ENCODE measurements around the gene SP6.

The SP6 gene

DNA sequence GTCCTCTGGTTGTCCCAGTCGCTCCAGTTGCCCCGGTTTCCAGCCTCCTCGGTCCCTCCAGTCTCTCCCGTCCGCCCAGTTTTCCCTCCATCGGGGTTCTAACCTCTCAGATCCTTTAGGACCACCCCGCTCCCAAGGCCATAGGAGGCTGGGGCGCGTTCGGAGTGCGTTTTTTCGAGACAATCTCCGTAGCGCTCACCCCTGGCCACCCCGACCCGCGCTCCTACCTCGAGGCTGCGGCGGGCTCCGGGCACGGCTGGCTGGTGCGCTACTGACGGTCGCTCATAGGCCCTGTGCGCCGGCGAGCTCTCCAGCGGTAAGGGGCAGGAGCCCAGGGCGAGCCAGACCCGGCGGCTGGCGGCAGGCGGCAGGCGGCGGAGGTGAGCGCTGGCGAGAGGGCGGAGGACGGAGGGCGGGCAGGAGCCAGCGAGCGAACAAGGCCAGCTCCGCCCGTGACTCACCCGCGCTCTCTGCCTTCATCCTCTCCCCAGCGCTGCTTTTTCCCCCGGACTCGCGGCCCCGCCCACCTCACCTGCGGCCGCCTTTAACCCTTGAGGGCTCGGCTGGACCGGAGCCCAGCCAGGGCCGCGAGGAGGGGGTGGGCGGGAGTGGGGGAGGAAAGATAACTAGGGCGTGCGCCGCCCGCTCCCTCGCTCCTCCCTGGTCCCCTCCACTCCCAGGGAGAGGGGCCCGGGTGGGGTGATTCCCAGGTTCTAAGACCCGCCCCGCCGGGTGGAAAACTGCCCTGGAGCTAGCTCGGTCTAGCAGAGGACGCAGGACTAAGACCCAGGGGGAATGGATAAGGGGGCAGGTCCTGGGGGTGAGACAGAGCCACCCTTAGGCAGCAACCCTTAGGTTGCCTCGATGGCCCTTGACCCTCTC lies at the start of gene SP6:
Gene SP6 (minus strand): TSS at position 472 of the 882 bp plus-strand sequence. CDS start 2,734 bp downstream, outside the sequence.
- peak; percentile 62 for DNase-seq

DNA sequence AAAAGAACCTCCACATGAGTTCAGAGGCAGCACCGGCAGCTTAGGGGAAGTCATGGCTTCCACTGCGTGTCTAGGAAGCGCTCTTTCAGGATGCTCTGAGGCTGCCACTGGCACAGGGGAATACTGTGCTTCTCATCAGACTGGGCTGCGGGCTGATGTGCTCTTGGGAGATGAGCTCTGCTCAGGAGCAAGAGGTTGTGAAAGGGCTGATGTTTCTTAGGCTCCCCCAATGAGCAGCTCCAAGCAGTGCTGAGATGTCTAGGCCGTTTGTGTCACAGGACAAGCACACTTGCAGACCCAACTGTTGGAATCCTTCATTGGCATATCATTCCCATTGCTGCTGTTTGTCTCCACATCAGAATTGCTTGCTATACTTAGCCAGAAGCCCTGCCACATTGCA lies 48.7 kb upstream of the SP6 start:
- DNase-seq, result no peak

DNA sequence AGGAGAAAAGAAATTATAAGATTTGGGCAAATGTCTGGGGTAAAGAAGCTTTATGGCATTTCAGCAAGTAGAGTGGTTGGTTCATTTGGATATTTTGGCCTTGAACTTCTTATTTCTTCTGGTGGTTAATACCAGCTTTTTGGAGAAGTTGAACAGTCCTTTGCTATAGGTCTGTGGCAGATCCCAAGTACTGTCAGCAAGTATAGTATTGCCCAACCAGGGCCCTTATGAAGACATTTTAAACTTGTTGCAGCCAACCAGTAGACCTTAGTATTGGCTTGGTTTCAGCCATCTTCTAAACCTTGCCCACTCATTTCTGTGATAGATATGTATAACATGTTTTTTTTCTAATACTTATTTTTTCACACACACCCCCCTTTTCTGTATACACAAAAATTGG lies 47.3 kb upstream of the SP6 start:
- no peak for DNase-seq

DNA sequence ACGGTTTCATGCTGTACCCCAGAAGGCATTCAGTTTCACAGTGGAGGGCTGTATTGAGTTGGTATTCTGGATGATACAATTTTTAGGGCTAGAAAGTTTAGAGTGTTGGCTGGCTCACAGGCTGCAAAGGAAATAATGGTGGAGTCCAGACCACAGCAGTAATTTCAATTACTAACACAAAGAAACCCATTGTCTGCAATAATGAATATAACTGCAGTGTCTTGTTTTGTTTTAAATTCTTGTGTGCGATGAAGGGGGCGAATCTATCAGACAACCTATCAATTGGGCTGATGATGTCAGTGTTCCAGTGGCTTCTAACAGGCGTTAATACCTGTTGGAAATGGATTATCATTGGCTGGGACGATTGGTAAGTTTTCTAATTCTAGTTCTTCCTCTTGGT lies 46.6 kb upstream of the SP6 start:
- DNase-seq, result no peak

DNA sequence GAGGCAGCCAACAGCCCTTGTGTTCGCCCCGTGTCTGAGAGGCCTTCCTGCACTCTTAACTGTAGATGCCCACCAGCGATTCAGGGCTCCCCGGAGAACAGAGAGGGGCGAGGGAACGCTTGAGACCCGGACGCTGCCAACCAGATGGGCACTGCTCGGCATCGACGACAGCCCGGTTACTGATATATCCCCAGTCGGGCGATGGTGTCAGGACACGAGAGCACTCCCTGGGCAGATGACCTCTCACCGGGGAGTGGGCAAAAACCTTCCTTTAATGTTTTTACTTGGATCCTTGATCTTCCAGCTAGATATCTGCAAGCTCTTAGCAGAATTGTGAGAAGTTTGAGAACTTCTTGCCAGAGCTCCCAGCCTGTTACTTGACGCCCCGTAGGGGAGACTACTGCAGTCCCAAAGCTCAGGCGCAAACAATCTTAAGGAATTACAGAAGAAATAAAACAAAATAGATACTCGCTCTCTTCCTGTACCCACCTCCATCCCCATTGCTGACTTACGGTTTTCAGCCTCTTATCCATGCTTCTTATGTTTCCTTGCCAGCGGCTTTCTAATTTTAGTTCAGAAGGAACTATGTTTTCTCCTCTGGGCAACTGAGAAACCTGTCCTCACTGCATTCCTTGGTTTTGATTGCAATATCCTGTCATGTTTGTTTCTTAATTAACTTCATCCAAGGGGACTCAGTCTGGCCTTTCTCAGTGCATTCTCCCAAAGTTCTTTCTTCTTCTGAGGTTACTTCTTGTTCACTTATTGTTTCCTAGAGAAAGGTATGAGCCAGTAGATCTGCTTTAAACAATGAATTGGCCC lies 45.9 kb upstream of the SP6 start:
- no peak for DNase-seq

DNA sequence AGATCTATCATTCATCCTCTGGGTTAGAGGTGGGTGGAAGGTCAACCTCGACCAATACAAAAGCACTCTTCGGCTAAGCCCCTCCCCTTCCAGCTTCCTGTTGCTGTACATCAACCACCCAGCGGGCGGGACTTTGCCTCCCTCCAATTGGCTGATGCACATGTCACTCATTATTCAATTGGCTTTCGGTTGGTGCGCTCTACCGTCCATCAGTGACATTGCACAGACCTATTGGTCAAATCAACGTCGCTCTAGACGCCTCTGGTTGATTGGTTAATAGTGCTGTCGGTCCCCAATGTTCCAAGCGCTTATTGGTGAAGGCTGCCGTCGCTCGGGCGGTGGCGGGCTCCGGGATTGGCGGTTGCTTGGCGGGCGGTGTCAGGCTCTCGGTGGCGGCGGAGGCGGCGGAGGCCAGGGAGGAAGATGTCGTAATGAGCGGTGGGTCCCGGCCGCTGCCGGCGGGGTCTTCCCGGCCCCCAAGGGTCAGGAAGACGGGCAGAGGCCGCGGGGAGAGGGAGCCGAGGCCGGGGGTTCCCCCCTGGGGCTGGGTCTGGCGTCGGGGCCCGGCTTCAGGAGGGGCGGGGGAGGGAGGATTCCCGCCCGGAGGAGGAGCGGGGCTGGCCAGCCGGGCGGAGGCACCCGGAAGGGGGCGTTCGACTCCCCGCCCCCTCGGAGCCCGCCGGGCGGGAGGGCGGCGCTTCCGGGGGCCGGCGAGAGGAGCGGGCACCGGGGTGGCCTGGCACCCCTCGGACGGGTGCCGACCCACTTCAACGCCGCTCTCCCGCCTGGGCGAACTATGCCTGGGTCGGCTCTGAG lies 45.1 kb upstream of the SP6 start, which contains the start of gene SP2:
Gene SP2 (plus strand): TSS at position 381 of the 816 bp plus-strand sequence. CDS start 51 bp downstream, at position 432.
- DNase-seq, result peak; percentile 100

DNA sequence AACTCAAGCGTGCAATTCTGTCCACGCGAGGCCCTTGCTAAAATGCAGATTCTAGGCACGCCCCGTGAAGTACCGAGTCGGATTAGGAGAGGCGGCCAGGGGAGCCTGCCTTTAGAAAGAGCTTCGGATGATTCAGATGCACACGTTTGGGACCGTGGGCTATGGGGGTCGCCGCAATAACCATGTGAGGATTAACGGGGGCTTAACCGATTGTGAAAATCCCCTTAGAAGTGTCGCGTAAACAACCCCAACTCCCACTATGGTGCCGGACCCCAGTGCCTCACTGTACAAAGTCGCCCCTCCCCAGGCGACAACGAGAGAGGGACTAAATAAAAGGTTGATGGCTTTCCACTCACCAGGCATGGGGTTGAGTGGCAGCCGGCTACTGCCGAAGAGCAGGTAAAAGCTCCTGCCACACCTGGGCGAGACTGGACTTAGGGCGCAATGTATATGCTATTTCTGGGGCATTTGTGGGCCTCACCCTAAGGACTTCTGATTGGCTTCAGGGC lies 44.4 kb upstream of the SP6 start:
- DNase-seq, result peak; percentile 95

DNA sequence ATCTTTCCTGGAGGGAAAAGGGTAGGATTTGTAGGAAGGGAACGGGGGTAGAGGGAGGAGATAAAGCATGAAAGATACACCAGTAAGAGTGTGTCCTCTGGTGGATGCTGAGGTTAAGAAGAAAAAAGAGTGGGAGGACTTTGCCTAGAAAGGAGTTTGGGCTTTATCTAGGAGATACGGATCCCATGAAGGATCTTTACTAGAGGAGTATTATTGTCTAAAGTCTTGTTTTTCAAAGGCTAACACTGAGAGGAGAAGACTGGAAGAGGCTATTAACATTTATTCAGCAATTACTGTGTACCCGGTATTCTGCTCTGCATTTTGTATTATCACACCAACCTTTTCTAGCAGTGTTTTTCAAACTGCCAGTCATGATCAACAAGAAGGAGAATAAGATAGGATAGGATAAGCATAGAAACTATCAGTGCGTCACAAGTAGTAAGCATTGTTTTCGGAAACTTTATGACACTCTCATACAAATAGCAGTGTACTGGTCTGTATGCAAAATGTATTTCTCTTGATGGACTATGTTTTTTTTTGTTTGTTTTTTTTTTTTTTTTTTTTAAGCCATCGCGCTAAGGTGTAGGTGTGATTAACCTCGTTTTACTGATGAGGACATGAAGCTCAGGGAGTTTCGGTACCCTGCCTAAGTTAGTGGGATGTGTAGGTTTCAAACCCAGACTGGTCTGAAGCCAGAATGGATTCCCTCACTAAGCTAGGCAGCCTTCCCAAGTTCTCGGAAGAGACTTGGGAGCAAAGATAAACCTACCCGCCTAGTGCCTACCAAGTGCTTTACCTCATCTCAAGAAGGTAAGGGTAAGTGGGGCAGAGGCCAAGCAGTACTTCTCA lies 43.8 kb upstream of the SP6 start:
- DNase-seq, result peak; percentile 16

DNA sequence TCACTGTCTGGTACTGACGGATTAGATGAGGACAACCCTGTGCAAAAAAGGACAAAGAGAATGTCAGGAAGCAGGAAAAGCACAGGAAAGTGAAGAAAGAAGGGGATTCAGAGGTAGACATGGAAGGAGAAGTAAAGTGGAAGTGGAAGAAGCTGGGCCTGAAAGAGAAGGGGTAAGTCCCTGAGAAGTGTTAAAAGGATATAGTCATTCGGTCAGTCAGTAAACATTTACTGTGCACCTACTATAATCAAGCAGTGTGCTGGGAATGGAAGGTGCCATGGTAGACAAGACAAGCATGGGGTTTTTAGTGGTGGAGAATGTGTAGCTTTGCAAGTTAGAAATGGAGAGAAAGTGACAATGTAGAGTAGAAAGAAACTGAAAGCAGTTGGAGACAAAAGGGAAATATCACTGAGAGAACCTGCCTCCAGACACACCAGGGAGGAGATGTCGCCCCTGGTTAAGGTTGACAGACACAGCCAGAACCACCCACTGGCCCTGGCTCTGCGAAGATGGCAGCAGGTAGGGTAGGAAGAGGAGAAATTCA lies 40.7 kb upstream of the SP6 start:
- no peak for DNase-seq

DNA sequence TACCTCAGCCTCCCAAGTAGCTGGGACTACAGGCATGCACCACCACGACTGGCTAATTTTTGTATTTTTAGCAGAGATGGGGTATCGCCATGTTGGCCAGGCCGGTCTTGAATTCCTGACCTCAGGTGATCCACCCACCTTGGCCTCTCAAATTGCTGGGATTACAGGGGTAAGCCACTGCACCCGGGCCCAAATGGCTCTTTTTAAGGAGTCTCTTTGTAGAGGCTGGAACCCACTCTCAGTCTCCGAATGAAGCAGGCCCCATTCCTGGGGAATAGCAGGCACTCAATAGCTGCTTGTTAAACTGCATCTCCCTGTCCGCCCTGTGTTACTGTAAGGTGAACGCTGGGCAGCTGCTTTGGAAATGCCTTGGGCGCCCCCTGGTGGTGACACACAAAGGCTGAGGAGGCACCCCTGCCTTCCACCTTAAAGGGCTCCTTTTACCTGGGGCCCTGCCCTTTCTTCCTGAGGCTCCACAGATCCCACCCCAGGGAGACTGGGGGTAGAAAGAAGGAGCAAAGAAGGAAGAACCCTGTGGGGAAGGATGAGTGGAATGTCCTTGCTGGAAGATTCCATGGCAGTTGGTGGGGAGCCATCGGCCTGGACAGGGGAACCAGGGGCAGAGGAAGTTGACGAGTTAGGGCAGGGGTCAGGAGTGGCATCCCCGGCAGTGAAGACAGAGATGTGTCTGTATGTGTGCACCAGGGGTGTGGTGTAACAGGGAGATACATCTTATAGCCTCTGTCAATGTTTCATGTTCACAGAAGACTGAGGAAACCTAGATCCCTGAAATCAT lies 39.0 kb upstream of the SP6 start:
- peak; percentile 92 for DNase-seq

DNA sequence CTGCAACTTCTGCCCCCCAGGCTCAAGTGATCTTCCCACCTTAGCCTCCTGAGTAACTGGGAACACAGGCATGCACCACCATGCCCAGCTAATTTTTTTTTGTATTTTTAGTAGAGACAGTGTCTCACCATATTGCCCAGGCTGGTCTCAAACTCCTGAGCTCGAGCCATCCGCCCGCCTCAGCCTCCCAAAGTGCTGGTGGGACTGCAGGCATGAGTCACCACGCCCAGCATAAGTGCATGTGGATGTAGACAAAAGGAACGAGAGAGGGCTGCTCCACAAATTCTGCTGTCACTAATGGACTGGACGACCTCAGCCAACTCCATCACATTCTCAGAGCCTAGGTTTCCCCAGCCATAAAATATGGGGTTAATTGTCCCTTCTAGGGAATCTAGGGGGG lies 37.3 kb upstream of the SP6 start:
- no peak for DNase-seq

DNA sequence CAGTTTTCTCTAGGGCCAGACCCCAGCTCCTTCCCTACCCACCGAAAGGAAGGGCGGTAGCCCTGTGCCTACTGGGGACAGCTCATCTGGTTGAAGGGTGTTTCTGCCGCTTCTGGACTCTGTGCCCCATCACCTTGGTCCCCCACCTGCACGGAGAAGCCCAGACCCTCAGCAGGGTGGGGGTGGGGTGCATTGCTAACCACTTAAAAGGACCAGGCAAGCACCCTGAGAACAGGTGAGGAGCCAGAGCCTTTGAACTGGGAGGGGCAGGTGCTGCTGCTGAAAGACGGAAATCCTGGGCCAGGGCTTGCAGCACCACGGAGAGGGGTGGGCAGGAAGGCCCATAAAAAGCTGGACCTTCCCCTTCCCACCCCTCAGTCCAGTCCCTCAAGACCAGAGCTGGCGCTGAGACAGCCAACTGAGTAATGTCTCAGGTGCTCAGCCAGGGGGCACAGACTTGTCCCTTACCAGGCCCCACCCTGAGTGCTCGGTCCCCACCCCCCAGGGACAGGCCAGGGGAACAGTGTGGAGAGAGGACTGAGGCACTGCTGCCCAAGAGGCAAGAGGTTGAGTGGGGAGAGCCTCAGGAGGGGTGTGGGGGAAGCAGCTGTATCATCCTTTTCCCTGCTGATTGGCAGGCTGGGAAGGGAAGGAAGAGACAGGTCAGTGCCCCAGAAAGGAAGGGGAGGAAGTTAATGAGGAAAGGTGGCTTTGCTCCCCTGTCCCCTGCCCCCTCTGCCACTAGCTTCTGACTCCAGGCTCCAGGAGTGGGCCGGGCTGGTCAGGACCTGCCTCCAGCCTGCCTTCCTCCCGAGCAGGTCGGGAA lies 34.2 kb upstream of the SP6 start:
- no peak for DNase-seq

DNA sequence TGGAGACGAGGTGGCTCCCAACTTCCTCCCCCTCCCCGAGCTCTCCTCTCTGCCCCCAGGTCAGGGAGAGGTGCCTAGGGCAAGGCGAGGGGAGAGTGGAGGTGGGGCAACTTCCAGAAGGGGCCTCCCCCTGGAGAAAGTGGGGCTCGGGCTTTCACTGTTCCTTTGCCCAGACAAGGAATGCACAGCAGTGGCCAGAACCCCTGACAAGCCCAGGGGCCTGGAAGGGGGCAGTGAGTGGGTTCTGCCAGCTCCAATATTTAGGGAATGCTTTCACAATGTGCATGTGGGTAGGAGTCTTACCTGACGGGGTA lies 33.4 kb upstream of the SP6 start:
- DNase-seq, result no peak

DNA sequence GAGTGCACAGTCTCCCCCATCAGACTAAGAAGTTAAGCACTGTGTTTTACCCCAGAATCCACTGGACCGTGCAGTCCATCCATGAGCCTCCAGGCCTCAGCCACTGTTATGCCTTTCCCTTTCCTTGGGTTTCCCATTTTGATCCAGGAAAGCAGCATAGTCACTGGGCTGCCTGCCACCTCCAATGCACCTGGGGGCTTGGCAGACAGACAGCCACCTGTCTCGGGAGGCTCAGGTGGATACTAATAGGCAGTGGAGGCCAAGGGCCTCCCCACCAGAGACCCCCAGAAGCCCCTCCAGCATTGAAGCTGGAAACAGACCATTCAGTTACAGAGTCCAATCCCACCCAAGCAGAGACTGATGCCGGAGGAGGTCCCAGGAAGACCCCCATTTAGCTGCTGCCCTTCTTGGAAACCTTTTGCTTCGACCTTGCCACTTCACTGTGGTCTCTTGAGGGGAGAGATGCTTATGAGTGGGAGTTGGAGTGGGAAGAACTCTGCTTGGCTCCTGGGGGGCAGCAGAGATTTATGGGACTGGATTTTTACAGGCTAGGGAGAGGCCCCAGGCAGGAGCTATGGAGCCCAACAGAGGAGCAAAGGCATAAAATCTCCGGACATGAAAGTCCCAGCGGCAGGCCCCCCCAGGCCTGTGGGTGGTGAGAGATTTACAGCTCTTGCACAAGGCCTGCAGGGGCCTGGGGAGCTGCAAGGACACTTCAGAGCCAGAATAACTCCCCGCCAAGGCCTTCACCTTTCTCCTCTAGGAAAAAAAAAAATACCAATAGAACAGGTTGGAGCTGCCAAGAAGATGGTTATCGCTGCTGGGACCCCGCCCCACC lies 32.8 kb upstream of the SP6 start:
- no peak for DNase-seq

DNA sequence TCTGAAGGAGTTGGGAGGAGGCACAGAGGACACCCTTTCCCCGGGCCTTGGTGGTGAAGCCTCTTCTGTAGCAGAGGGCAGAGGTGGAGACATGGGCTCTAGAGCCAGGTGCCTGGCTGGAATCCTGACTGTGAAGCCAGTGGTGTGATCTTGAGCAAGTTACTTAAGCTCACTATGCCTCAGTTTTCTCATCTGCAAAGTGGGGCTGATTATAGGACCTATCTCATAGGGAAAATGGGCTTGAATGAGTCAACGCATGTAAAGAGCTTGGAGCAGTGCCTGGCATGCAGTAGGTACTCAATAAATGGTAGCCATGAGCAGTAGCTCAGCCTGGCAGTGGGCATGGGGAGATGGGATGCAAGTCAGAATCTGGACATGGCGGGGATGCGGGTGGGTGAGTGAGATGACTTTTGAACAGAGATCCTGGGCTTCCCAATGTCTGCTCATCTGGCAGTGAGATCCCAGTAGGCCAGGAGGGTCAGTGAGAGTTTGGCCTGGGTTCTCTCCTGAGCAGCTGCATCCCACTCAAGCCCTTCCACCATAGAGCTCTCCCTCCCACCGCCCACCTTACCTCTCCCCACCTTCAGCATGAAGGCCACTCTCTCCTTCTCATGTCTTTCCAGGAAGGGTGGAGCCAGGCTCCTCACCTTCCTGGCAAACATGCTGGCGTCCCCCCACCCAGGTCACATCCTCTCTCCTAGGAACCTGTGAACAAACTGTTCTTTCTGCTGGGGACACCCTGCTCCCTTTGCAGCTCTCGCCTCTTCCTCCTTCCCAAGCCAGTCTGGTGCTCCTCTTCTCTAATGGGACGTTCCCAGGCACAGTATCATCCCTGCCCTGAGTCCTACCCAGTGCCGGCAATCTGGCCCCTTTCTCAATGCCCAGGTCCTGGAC lies 32.0 kb upstream of the SP6 start:
- no peak for DNase-seq

DNA sequence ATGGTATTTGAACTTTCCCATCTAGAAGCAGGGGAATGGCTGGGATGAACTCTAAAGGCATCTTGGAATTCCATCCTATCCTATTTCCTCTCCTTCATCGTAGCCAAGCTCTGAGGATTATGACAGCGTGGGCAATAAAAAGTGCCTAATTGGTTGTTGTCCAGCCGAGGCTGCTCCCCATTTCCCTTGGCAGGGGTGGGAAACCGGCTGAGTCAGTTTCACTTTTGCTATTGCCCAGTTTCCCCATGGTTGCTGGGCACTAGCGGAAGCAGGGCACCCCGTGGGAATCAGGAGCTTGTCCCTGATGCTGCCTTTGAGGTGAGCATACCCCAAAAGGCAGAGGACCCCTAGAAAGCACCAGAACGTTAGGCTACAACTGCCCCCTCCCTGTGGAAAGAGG lies 31.3 kb upstream of the SP6 start:
- DNase-seq, result no peak

DNA sequence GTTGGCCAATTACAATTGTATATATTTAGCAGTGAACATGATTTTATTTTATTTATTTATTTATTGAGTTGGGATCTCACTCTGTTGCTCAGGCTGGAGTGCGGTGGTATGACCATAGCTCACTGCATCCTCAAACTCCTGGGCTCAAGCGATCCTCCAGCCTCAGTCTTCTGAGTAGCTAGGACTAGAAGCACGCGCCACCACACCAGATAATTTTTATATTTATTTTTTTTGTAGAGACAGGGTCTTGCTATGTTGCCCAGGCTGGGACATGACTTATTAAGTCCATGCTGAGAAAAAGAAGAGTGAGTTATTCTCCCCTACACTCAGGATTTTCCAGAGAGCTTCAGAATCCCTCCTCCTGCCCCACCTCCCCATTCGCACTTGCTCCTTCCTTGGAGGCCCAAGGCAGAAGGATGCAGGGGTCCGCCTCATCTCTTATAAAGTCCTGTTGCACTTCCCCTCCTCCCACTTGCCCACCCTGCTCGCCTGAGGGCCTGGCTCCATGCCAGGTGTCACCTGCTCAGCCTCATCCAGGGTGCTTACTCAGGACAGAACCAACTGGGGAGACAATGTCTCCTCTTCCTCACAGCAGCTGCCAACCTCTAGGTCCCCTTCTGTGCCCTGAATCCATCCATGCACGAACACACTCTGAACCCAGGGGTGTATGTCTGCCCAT lies 29.0 kb upstream of the SP6 start:
- DNase-seq, result no peak

Data from NCI-H82 (cell line).